GM19035 (cell line): ENCODE results near the gene CDC27.
"Not testable (repeated sequence)": the region's sequence is repeated elsewhere in the genome, so short reads cannot be mapped to it uniquely, and the experiment has no call there.

ENCODE experiments used
- ATAC-seq: cut with Tn5 transposase; IDR thresholded peaks from one replicate; pipeline ENCODE4 v1.9.1; 2021; ENCODE audit not compliant: unreplicated experiment

CDC27 gene

GRCh38 chr17:47193931-47194511 is 4.9 kb upstream of the CDC27 start:
- no peak for ATAC-seq

- ATAC-seq: no peak
Measured at GRCh38 chr17:47192554-47192953, 3.5 kb upstream of the CDC27 start.

- ATAC-seq: no peak
Measured at GRCh38 chr17:47190770-47191169, 1.7 kb upstream of the CDC27 start.

- no peak for ATAC-seq
Measured at GRCh38 chr17:47190243-47190642, 1.1 kb upstream of the CDC27 start.

GRCh38 chr17:47189732-47190237 is 690 bp upstream of the CDC27 start:
- peak; percentile 0 for ATAC-seq

- no peak for ATAC-seq
Measured at GRCh38 chr17:47188271-47188875, 722 bp downstream of the CDC27 start.

GRCh38 chr17:47184681-47185080 is 4.4 kb downstream of the CDC27 start:
- ATAC-seq: no peak

- not testable (repeated sequence) for ATAC-seq
Measured at GRCh38 chr17:47180988-47181387, 8.1 kb downstream of the CDC27 start.

- no peak for ATAC-seq
Measured at GRCh38 chr17:47180337-47180736, 8.8 kb downstream of the CDC27 start.

- ATAC-seq: no peak
Measured at GRCh38 chr17:47179141-47179540, 10.0 kb downstream of the CDC27 start.

- ATAC-seq: no peak
Measured at GRCh38 chr17:47177261-47177660, 11.8 kb downstream of the CDC27 start.

- ATAC-seq: no peak
Measured at GRCh38 chr17:47176389-47176826, 12.7 kb downstream of the CDC27 start.

- ATAC-seq: not testable (repeated sequence)
Measured at GRCh38 chr17:47174823-47175222, 14.3 kb downstream of the CDC27 start.

GRCh38 chr17:47172696-47173565 is 16.2 kb downstream of the CDC27 start:
- no peak for ATAC-seq

GRCh38 chr17:47170710-47171109 is 18.4 kb downstream of the CDC27 start:
- ATAC-seq: no peak

GRCh38 chr17:47168896-47169295 is 20.2 kb downstream of the CDC27 start:
- ATAC-seq: not testable (repeated sequence)

GRCh38 chr17:47166854-47167253 is 22.2 kb downstream of the CDC27 start:
- ATAC-seq: not testable (repeated sequence)

- ATAC-seq: no peak
Measured at GRCh38 chr17:47165137-47165536, 24.0 kb downstream of the CDC27 start.

- ATAC-seq: no peak
Measured at GRCh38 chr17:47164263-47164662, 24.8 kb downstream of the CDC27 start.

- no peak for ATAC-seq
Measured at GRCh38 chr17:47162013-47162622, 27.0 kb downstream of the CDC27 start.

GRCh38 chr17:47159315-47159714 is 29.8 kb downstream of the CDC27 start:
- ATAC-seq: no peak
